ENCODE results near the gene TANGO2.

DNA sequence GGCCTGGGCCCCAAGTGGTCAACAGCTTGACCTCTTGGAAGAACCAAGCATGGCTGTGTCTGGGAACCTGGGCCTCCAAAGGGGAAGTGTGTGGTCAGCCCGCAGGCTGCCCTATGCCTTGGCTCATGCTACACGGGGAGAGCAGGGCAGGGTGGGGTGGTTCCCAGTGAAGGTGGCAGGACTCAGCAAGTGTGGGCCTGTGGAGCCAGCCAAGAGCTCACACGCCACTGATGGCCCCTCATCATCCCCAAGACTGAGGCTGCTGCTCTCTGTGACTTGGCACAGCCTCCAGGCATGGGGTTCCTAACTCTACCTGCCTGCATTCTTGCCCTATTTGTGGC is 43.2 kb downstream of the TANGO2 start:
- no peak for TF ChIP-seq RAD21 (IDR thresholded peaks at IDR 0.05; ENCODE audit: low read length)
- no peak for TF ChIP-seq CTCF (IDR thresholded peaks at IDR 0.05)
- no peak for TF ChIP-seq NRF1 (IDR thresholded peaks at IDR 0.05; ENCODE audit: low read depth, low read length)
- no peak for TF ChIP-seq POLR2AphosphoS5 (IDR thresholded peaks at IDR 0.05; ENCODE audit: low read depth, low read length)
- no peak for TF ChIP-seq EP300 (IDR thresholded peaks at IDR 0.05; ENCODE audit: borderline replicate concordance in 1 of 2, low read depth in 1 of 2, low read length in 1 of 2)
